ENCODE results near the gene TREM1.
"Not testable (repeated sequence)": the region's sequence is repeated elsewhere in the genome, so short reads cannot be mapped to it uniquely, and the experiment has no call there.

The TREM1 gene

DNA sequence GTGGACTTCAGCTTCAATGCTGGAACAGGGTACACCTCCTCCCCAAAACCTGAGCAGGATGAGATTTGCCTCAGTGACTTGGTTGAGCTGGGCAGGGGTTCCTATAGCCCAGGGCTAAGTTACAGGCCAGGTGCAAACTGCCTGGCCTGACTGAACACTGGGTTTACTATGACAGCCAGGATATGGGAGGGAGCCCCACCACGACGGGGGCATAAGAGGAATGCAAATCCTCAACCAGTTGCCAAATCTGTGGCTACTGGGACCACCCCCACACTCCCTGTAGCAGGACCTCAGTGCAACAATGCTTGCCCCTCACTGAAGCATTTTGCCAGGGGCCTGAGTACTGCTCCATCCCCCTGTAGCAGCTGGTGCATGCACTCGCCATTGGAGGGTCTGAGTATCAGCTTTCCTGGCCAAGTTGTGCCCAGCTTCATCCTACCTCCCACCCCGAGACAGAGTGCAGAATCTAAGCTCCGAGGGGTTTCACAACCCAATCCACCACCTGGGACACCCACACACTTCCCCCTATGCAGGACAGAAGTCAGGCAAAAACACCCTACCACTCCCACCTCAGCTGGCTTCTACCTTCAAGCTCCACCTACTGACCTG is 30.7 kb downstream of the TREM1 start:
- no peak for DNase-seq
- Histone ChIP-seq H3K27ac (no peak overlapping the region), H3K27me3 (replicated peaks) (no peaks in the 10 kb centered on the region), H3K36me3 (replicated peaks) (no peaks in the 10 kb centered on the region), H3K4me3 (ENCODE audit: low read depth, low read length) (no peak overlapping the region)
- TF ChIP-seq, protein P1, sequence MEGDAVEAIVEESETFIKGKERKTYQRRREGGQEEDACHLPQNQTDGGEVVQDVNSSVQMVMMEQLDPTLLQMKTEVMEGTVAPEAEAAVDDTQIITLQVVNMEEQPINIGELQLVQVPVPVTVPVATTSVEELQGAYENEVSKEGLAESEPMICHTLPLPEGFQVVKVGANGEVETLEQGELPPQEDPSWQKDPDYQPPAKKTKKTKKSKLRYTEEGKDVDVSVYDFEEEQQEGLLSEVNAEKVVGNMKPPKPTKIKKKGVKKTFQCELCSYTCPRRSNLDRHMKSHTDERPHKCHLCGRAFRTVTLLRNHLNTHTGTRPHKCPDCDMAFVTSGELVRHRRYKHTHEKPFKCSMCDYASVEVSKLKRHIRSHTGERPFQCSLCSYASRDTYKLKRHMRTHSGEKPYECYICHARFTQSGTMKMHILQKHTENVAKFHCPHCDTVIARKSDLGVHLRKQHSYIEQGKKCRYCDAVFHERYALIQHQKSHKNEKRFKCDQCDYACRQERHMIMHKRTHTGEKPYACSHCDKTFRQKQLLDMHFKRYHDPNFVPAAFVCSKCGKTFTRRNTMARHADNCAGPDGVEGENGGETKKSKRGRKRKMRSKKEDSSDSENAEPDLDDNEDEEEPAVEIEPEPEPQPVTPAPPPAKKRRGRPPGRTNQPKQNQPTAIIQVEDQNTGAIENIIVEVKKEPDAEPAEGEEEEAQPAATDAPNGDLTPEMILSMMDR (IDR thresholded peaks at IDR 0.05; ENCODE audit: low read depth, low read length, missing control alignments): no peak
- in situ Hi-C loops (cut with HindIII; ENCODE audit: low pct_ligation_motif_present, low sequenced_read_pairs): no loop called here

DNA sequence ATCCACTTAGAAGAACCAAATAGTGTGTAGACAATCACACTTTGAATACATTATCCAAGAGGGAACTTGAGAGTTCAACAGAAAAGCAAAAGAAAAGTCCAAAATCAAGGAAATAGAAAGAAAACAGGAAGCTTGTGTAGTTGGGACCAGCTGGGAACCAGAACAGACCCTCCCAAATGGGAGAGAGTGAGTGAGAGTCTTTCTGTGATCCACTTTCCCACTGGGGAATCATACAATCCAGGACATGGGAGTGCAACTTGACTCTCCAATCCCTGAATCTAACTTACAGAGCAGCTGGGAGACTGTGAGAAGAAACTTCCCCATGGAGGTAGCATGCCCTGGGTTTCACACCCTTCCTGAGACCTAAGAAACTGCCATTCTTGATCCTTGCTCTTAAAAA is 31.4 kb downstream of the TREM1 start:
- no peaks in the 10 kb centered on the region for H3K36me3 ChIP-seq (replicated peaks)
- TF ChIP-seq, protein P1 (IDR thresholded peaks at IDR 0.05; ENCODE audit: low read depth, low read length, missing control alignments): no peak
- no peaks in the 10 kb centered on the region for H3K27me3 ChIP-seq (replicated peaks)
- in situ Hi-C loops (cut with HindIII; ENCODE audit: low pct_ligation_motif_present, low sequenced_read_pairs): no loop called here
- DNase-seq: no peak
- no peak overlapping the region for H3K4me3 ChIP-seq (ENCODE audit: low read depth, low read length)
- no peak overlapping the region for H3K27ac ChIP-seq

DNA sequence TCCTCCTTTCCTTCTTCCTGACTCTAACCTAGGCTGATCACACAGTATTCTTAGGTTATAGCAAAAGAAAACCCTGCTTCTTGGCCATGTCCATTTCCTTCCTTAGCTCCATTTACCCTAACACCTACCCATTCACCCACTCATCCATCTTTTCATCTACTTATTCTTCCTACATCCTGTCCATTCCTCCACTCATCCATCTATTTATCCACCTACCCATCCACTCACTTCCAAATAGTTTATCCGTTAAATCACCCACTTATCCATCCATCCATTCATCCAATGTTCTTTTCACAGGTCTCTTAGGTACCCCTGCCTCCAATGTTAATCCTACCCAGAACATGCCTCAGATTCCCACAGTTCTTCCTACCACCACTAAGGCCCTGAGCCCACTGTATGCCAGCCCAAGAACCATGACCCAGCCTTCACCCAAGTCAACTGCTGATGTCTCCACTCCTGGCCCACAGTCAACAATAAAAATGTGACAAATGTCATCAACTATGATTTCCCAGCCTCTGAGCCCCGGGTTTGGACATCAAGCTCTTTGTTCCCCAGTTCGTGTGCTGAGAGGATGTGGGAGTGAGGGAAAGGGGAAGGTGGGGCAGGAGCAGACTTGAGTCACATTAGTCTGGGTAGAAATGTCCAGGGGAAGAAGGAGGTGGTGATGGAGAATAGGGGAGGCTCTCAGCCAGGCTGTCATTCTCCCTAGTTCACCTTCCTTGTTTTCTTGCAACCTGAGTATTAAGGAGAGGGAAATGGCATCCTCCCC is 33.9 kb downstream of the TREM1 start:
- in situ Hi-C loops (cut with HindIII; ENCODE audit: low pct_ligation_motif_present, low sequenced_read_pairs): no loop called here
- H3K27me3 ChIP-seq (replicated peaks): no peaks in the 10 kb centered on the region
- DNase-seq: no peak
- H3K4me3 ChIP-seq (ENCODE audit: low read depth, low read length): no peak overlapping the region
- H3K27ac ChIP-seq: no peak overlapping the region
- TF ChIP-seq, protein P1 (IDR thresholded peaks at IDR 0.05; ENCODE audit: low read depth, low read length, missing control alignments): no peak
- no peaks in the 10 kb centered on the region for H3K36me3 ChIP-seq (replicated peaks)

DNA sequence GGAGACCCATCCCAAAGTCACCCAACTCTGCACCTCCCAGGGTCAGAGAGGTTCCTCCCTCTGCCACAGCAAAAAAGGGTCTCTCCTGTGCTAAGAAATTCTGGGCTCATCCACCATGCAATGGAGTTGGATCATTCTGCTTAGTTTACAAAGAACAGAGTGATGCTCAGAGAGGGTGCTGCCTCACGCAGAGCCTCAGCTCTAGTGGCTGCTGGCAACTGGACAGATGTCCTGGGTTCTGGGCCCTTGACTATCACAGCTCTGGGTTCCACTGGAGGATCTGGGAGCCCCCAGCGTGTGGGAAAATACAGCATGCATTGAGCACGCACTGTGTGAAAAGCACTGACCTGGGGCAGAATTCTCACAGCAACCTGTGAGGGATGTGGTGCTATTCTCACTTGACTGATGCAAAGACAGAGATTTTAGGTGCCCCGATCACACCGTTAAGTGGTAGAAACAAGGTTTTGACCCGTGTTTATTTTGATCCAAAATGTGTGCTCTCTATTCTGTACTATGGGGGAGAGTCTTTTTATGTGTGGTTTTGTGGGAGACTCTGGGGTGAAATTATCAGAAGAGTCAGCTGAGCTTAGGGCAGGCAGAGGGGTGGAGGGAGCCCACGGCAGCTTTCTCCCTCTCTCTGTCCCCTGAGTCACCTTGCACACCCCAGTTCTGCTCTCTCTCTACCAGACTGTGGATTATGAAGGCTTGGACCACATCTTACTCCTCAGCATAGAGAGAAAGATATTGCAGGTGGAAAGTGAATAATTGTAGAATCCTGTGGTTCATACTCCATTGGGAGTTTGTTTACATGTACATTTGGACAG is 38.4 kb downstream of the TREM1 start:
- Histone ChIP-seq H3K27me3 (replicated peaks) (no peaks in the 10 kb centered on the region), H3K27ac (no peak overlapping the region), H3K36me3 (replicated peaks) (no peaks in the 10 kb centered on the region), H3K4me3 (ENCODE audit: low read depth, low read length) (no peak overlapping the region)
- no peak for DNase-seq
- TF ChIP-seq, protein P1 (IDR thresholded peaks at IDR 0.05; ENCODE audit: low read depth, low read length, missing control alignments): no peak
- in situ Hi-C loops (cut with HindIII; ENCODE audit: low pct_ligation_motif_present, low sequenced_read_pairs): no loop called here

DNA sequence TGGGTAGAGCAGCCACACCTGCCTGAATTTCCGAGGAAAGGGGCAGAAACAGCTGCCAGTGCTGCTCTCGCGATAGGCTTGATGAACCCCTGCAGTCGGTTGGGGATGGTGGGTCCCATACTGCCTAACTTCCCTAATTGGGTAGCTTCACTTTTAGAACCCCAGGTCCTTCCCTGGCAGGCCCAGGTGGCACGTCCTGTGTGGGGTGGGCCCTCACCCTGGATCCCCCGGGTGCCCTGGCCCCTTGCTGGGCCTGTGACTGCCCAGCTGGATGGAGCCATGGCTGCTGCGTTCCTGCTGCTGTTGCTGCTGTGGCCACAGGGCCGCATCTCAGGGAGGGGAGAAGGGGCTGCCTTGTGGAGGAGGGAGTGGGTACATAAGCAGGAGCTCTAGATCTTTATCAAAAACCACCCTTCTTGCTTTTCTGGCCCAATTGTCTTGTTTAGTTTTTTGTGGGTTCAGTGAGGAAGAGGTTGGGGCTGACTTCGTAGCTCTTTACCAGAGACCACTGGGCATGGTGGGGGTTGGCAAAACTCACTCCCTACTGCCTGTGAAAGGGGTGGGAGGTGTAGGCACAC is 39.1 kb downstream of the TREM1 start:
- TF ChIP-seq, protein P1 (IDR thresholded peaks at IDR 0.05; ENCODE audit: low read depth, low read length, missing control alignments): no peak
- no peak overlapping the region for H3K27ac ChIP-seq
- in situ Hi-C loops (cut with HindIII; ENCODE audit: low pct_ligation_motif_present, low sequenced_read_pairs): no loop called here
- H3K27me3 ChIP-seq (replicated peaks): no peaks in the 10 kb centered on the region
- H3K4me3 ChIP-seq (ENCODE audit: low read depth, low read length): no peak overlapping the region
- no peaks in the 10 kb centered on the region for H3K36me3 ChIP-seq (replicated peaks)
- no peak for DNase-seq

DNA sequence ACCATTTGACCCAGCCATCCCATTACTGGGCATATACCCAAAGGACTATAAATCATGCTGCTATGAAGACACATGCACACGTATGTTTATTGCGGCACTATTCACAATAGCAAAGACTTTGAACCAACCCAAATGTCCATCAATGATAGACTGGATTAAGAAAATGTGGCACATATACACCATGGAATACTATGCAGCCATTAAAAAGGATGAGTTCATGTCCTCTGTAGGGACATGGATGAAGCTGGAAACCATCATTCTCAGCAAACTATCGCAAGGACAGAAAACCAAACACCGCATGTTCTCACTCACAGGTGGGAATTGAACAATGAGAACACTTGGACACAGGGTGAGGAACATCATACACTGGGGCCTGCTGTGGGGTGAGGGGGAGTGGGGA is 40.0 kb downstream of the TREM1 start:
- H3K27ac ChIP-seq; H3K36me3 ChIP-seq (replicated peaks); H3K27me3 ChIP-seq (replicated peaks); DNase-seq; H3K4me3 ChIP-seq (ENCODE audit: low read depth, low read length); in situ Hi-C loops (cut with HindIII; ENCODE audit: low pct_ligation_motif_present, low sequenced_read_pairs): not testable (repeated sequence)
